Measurements from ENCODE around the gene KCNIP1.

GRCh38 chr5:170563824-170564567, 60.2 kb downstream of the KCNIP1 start:
- no peak for TF ChIP-seq POLR2A (IDR thresholded peaks at IDR 0.05; ENCODE audit: low read length)
- TF ChIP-seq GATA1 (IDR thresholded peaks at IDR 0.05; ENCODE audit: low read depth, low read length): no peak

Data from erythroblast (primary cell).